A172 (cell line): ENCODE data around the gene ANKS3. TPM values are rescaled to one million over a fixed set of nuclear protein-coding genes. Genes with fewer than 3 reads are reported as not detected.

ENCODE experiments used
- DNase-seq: peaks from one replicate; pipeline ENCODE4 v3.0.0-alpha.2; 2015; ENCODE audit warnings: low spot score
- total RNA-seq: library from RNA; depleted of rRNA; stranded (reverse); fragments of >200 nt; shearing (Covaris generic); gene quantifications from 2 replicates; pipeline ENCODE4 v1.2.3, GENCODE V29; 2014; rRNA removed

ANKS3 gene, protein sequence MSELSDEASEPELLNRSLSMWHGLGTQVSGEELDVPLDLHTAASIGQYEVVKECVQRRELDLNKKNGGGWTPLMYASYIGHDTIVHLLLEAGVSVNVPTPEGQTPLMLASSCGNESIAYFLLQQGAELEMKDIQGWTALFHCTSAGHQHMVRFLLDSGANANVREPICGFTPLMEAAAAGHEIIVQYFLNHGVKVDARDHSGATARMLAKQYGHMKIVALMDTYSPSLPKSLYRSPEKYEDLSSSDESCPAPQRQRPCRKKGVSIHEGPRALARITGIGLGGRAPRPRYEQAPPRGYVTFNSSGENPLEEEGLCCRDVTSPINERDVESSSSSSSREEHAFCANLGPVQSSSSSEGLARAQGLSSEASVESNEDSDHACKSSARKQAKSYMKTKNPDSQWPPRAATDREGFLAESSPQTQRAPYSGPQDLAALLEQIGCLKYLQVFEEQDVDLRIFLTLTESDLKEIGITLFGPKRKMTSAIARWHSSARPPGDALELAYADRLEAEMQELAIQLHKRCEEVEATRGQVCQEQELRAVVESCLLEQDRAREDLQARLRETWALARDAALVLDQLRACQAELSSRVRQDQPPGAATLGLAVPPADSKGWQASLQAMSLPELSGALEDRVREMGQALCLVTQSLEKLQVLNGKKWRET
- total RNA-seq, result 12.0 and 19.6 TPM in 2 replicates

DNA sequence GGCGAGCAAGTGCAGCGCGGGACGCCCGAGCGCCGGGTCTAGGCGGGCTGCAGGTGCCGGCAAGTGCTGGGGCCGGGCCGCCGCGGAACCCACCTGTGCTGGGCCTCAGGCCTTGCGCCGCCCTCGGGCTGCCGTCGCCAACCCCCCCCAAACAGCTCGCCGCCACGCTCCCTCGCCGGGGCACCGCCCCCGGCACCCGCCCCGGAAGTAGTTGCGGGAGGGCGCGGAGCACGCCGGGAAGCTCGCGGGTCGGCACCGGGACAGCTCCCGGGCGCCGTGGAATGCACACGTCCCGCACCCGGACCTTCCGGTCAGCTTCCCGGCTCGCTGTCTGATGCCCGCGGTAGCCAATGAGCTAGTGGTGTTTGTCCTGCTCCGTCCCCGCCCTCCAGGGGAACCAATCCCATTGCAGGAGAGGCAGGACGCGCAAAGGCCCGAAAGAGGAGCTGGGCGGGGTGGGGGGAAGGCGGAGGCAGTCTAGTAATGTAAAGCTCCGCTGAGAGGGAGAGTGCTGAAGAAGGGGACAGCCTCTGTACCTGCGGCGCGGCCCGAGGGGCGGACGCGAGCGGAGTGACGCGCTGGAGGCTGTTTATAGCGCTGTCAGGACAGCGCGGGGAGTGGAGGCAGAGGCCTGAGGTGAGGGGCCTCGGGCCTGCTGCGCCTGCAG, at the start of gene ANKS3, which contains the start of gene DNAAF8:
TSS of gene ANKS3 (minus strand) at position 209 of the 667 bp plus-strand sequence. CDS start 4,122 bp downstream, outside the sequence.
TSS of gene DNAAF8 (plus strand) at position 475 of the 667 bp plus-strand sequence. CDS start 1,978 bp downstream, outside the sequence.
- DNase-seq, result peak; percentile 96

DNA sequence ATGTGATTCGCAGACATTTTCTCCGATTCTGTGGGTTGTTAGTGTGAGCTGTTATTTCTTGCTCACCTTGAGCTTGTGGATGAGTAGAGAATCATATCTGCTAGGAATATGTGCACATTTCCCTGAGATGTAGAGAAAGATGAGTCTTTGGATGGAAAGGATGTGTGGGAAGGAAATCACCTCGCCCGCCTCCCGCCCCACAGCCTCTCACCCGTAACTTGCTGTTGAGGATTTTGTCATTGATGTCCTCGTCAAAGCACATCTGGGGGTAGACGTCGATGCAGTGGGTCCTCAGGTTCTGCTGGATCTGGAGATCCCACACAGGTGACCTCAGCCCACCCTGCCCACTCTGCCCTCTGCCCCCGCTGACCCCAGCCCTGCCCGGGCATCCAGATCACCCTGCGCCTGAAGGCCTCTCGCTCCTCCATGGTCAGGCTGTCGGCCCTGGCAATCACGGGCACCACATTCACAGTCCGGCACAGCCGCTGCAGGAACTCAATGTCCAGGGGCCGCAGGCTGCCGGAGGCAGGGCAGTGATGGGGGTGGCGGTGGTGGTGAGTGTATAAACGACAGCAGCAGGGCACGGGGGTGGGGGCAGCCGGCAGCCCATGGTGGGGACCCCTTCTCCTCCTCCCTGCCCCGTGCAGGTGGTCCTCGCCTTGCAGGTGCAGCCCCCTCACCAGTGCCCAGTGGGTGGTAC, 49.3 kb upstream of the ANKS3 start:
- DNase-seq, result no peak

DNA sequence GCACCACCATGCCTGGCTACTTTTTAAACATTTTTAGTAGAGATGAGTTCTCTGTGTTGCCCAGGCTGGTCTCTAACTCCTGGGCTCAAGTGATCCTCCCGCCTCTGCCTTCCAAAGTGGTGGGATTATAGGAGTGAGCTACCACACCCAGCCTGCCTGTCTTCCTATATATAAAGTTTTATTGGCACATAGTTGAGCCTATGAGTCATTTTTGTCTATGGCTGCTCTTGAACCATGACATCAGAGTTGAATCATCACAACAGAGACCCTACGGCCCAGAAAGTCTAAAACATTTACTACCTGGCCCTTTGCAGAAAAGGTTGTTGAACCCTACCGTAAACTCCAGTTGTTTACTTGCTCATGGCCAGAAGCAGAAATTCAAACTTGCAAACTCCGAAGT, 46.2 kb upstream of the ANKS3 start:
- DNase-seq, result peak; percentile 48

DNA sequence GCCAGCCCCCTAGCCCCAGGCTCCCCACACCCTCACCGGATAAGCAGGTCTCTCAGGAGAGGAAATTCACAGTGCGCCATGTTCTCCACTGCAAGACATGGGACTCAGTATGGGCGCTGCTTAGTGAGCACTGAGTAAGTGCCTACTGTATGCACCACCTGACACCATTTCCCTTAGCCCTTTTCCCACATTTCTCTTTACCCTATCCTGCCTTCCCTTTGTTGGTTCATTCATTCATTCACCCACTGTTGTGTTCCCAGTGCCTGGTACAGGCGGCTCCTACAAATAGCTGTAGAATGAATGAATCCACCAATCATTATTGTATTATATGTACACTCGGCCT, 44.0 kb upstream of the ANKS3 start:
- DNase-seq, result no peak

DNA sequence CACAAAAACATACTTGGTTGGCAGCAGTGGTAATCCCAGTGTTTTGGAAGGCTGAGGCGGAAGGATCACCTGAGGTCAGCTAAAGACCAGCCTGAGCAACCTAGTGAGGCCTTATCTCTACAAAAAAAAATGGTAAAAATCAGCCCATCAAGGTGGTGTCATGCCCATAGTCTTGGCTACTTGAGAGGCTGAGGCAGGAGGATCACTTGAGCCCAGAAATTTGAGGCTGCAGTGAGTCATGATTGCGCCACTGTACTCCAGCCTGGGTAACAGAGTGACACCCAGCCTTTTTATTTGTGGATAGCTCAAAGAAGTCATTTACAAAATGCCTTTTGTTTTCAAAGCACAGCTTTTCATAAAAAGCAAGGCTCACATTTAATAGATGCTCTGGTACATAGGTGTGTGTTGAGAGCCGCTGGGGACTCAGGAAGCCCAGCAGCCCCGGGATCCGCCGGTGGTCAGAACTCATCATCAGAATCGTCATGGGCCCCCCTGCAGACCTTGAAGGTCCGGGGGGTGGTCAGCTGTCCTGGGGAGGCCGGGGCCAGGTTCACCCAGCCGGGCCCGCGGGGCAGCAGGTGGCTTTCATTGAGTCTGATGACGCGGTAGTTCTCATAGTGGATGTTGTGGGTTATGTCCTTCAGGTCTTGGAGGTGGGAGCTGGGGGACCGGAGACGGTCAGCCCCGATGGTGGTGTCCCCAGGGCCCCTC, 43.4 kb upstream of the ANKS3 start:
- DNase-seq, result no peak

DNA sequence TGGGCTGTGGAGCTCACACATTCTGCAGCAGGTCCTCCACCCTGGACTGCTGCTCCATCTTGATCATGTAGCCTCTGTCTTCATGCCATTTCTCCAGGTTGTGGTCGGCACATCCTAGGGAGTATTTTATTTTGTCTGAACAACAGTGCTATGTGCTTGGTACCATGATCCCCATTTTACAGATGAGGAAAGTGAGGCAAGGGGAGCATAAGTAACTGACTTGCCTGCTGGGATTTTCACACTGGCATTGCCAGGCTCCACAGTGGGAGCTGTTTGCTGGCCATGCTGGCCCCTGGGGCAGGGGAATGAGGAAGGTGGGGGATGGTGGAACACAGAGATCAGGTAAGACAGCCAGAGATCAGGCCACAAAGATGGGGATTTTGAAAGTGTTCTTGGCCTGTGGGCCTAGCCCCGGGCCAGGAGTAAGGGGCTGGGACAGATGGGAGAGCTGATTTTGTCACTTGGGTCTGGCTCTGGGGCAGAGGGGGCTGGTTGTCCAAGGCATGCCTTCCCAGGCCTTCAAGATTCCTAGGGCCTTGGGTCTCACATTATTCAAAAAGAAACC, 42.2 kb upstream of the ANKS3 start:
- no peak for DNase-seq

DNA sequence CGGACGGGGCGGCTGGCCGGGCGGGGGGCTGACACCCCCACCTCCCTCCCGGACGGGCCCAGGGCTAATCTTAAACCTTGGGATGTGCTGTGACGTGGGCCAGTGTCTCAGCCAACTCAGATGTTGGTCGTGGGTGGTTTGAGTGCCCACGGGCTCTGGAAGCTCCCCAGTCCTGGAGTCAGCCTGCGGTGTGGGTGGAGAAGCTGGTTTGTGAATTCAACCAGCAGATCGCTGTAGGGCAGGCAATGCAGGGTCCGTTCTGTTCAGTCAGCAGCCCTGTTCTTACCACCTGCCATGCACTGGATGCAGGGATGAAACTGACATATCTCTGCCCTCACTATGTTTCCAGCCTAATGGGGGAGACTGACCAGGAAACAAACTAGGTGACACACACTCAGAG, 40.9 kb upstream of the ANKS3 start:
- DNase-seq, result no peak

DNA sequence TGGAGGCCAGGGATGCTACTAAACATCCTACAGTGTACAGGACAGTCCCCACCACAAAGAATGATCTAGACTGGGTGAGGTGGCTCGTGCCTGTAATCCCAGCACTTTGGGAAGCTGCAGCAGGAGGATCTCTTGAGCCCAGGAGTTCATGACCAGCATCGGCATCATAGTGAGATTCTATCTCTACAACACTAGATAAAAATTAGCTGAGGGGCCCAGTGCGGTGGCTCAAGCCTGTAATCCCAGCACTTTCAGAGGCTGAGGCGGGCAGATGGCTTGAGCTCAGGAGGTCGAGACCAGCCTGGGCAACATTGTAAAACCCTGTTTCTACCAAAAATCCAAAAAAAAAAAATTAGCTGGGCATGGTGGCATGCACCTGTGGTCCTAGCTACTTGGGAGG, 38.3 kb upstream of the ANKS3 start:
- no peak for DNase-seq

DNA sequence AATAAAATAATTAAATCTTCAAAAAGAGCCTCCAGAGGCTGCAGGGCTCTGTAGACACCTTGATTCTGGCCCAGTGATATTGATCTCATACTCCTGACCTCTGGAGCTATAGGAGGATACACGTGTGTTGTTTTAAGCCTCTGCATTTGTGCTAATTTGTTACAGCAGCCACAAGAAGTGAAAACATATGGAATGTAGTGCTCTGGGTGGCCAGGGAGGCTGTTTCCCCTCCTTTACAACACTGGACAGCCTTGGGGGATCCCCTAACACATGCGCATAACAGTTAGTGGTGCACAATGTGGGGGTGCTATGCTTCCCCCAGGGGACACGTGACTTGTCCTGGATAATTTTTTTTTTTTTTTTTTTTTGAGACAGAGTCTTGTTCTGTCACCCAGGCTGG, 37.6 kb upstream of the ANKS3 start:
- no peak for DNase-seq

DNA sequence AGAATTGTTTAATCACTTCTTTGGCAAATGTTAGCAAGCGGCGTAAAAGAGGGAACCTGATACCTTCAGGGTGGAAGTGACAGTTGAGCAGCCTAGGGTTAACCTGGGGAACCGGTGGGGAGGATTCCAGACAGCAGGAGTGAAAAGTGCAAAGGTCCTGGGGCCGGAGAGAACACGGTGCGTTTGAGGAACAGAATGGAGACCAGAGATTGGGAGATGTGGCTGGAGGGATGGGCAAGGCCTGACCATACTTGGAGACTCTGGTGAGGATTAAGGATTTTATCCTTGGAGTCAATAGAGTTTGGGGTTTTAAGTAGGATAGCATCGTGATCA, 35.2 kb upstream of the ANKS3 start:
- DNase-seq, result no peak

DNA sequence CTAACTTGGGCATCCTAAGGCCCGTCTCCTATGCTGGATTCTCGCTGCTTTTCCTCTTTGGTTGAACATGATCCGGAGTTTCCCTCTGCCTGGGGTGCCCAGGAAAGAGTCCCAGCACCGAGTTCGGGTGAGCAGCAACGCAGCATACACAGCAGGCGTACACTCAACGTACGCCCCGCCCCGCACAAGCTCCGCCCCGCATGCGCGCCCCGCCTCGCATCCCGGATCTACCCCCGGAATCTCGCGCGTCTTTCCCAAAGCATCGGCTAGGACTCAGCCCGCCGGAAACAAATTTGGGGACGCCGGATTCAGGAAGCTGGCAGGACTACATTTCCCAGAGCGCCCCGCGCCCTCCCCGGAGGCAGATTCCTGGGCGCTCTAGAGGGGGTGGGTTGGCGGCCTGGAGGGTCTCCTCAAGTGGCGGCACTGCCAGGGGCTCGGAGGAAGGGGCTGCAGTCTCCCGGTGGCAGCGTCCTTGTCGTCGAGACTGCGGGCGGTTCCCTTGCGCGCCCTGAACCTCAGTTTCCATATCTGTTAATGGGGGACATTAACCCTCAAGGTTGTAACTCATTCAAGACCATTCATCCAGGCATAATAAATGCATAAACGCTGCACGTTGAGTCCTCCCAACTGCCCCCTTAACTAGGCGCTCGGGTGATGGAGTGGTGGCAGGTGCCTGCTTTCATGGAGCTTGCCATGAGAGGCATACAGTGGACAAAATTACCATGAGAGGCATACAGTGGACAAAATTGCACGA, 34.7 kb upstream of the ANKS3 start:
- peak; percentile 90 for DNase-seq

DNA sequence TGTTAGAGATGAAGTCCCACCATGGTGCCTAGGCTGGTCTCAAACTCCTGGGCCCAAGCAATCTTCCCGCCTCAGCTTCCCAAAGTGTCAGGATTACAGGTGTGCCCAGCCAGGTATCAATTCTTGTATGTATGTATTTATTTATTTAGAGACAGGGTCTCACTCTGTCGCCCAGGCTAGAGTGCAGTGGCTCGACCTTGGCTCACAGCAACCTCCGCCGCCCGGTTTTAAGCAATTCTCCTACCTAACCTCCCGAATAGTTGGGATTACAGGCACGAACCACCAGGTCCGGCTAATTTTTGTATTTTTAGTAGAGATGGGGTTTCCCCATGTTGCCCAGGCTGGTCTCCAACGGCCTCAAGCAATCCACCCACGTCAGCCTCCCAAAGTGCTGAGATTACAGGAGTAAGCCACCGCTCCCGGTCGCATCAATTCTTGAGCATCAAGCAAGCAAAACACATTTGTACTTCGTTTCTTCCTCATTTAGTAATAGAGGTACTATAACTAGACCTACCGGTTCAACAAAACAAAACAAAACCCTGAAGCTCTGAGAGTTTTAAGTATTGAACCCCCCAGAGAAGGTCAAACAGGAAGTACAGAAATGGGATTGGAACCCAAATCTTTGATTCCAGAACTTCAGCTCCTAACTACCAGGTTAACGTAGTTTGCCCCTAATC, 33.9 kb upstream of the ANKS3 start:
- DNase-seq, result peak; percentile 13

DNA sequence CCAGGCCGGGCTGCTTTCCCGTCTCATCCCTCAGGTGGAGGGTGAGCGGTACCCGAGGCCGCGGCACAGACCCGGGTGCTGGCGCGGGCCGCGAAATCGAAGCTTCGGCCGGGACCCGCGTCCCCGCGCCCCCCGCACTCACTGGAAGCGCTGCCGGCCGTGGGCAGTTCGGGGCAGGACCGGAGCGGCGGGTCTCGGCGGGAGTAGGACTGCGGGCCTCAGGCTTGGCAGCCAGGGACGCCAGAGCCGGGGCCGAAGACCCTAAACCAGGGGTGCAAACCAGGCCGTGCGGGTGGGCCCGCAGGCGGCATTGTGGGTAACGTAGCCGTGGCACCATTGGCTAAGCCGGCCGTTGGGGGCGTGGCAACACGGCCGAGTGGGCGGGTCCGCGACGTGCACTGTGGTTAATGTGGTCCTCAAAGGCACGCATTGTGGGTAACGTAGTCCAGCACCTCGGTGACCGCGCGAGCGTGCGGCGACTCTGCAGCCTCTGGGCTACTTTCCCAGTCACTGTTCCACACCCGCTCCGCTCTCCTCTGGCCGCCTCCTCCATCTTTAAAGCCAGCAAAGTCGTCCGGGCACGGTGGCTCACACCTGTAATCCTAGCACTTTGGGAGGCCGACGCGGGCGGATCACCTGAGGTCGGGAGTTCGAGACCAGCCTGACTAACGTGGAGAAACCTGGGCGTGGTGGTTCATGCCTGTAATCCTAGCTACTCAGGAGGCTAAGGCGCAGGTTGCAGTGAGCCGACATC, 33.0 kb upstream of the ANKS3 start, which contains the start of gene ZNF500:
TSS of gene ZNF500 (minus strand) at position 288 of the 754 bp plus-strand sequence. CDS start 1,184 bp downstream, outside the sequence.
- peak; percentile 94 for DNase-seq

DNA sequence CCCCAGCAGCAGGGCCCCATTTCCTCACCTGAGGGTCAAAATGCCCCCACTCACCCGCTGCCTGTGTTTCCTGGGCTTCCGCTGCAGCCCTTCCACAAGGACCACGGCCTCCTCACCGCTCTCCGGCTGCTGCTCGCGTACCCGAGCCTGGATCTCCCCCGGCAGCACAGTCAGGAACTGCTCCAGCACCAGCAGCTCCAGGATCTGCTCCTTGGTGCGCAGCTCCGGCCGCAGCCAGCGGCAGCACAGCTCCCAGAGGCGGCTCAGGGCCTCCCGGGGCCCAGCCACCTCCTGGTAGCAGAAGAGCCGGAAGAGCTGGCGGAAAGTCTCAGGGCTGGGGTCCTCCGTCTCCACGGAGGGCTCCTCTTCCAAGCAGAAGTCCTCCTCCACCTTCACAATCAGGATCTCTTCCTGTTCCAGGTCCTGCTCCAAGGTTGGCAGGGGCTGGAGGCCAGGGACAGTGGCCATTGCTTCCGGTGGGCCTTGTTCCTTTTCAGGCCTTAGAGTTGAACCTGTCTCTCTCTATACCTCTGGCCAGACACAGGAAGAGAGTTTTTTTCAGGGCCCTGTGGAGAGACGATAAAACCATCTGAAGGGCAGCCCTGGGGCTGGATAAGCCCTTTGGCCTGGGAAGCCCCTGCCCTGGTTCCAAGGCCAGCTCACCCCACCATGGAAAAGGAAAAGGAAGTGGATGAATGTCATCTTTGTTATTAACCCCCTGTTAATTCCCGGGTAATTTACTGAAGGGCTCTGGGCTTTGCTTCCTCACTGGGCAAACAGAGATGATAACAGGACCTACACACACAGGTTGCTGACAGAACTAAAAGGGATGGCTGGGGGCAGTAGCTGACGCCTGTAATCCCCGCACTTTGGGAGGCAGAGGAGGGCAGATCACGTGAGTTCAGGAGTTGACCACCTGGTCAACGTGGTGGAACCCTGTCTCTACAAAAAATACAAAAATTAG, 31.7 kb upstream of the ANKS3 start:
- no peak for DNase-seq

DNA sequence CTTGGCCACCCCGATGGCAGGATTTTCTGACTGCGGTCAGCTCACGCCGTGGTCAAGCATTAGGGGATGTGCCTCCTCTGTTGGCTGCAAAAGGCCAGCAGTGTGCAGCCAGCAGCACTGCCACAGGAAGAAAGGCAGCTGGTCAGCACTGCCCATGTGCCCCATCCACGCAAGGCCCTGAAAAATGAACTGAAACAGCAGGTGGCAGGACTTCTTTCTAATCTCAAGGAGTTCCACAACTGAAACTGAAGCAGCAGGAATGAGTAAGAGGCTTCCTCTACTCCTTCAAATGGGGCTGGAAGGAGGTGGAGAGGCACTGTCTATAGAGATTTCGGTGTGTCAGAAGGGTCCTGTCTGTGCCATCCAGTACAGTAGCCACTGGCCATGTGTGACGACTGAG, 29.7 kb upstream of the ANKS3 start:
- DNase-seq, result no peak

DNA sequence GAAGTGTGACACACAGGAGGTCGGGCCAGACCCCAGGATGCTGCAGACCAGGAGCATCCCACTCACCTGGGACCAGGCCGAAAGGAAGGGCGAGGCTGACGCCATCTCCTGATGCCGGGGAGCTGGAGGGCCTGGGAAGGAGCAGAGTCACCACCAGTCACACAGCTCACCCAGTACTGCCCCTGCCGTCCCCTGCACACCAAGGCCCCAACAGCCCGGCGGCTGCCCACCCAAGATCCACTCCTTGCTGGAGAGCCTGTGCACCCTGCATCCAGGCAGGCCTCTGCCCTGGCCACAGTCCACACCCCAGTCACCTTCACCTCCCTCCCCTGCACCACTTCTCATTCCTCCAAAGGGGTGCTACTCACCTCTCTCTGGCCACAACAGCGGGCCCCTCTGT, 28.1 kb upstream of the ANKS3 start:
- DNase-seq, result no peak

DNA sequence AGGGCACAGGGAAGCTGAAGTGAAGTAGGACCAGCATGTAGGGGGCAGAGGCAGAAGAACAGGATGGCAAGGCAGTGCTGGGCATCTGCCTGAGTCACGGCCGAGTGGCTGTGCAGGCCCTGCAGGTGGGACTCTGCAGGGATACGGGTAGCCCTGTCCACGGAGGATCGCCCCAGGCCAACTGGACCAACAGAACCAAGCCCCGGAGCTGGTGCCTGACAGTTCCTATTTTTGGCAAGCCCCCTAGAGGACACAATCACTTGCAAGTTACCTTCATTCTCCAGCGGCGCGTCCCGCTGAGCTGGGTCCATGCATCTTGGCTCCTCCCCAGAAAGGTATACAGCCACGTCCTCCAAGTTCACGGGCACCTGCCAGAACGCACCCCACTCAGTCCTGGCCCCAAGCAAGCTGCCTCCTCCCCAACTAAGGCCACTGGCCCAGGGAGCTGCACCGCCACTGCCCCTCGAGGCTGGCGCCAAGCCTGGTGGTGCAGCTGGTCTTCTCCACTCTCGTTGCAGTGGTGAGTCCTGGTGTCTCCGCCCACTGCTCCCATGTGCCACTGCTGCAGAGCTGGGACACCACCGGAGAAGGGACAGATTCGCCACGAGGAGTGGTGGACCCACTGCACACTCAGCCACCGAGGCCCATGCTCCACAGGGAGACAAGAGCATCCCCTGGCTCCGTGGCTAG, 26.3 kb upstream of the ANKS3 start:
- no peak for DNase-seq
